ENCODE measurements around the gene TGM1.
"Not testable (repeated sequence)": the region's sequence is repeated elsewhere in the genome, so short reads cannot be mapped to it uniquely, and the experiment has no call there.

Gene TGM1

GRCh38 chr14:24204163-24205146 is 58.5 kb downstream of the TGM1 start:
- no peak for DNase-seq

DNA sequence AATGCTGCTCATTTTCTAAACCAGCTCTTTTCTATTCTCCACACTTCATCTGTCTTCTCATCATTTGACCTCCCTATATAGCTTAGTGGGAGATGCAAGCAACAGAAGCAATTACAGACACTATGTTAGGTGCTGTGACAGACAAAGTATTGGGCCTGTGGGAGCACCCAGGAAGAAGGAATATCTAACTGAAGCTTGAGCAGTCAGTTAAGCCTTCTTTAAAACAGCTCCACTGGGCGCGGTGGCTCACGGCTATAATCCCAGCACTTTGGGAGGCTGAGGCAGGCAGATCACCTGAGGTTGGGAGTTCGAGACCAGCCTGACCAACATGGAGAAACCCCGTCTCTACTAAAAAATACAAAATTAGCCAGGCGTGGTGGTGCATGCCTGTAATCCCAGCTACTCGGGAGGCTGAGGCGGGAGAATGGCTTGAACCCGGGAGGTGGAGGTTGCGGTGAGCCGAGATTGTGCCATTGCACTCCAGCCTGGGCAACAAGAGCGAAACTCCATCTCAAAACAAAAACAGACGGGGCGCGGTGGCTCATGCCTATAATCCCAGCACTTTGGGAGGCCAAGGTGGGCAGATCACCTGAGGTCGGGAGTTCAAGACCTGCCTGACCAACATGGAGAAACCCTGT is 59.6 kb downstream of the TGM1 start:
- DNase-seq: not testable (repeated sequence)

DNA sequence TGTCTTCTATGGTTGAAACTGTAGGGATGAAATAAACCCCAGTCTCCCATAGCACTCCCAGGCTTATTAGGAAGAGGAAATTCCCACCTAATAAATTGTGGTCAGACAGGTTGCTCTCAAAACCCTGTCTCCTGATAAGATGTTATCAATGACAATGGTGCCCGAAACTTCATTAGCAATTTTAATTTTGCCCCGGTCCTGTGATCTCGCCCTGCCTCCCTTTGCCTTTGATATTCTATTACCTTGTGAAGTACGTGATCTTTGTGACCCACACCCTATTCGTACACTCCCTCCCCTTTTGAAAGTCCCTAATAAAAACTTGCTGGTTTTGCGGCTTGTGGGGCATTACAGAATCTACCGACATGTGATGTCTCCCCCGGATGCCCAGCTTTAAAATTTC is 60.4 kb downstream of the TGM1 start:
- not testable (repeated sequence) for DNase-seq

Data from C1 segment of cervical spinal cord (tissue), 14 donors.